Amniotic epithelial cell (primary cell): ENCODE measurements around the gene KLRK1.
"Not testable (repeated sequence)": the region's sequence is repeated elsewhere in the genome, so short reads cannot be mapped to it uniquely, and the experiment has no call there.

Experiments
- DNase-seq: peaks from one replicate; pipeline ENCODE4 v3.0.0-alpha.2; 2010; ENCODE audit warnings: low read depth

Gene KLRK1

GRCh38 chr12:10389904-10390303 is at the start of gene KLRK1:
KLRK1 (minus strand) TSS chr12:10390041; CDS start chr12:10388810, 1,231 bp downstream.
- no peak for DNase-seq

- not testable (repeated sequence) for DNase-seq
Observed at GRCh38 chr12:10437601-10438000, 47.8 kb upstream of the KLRK1 start.

DNA sequence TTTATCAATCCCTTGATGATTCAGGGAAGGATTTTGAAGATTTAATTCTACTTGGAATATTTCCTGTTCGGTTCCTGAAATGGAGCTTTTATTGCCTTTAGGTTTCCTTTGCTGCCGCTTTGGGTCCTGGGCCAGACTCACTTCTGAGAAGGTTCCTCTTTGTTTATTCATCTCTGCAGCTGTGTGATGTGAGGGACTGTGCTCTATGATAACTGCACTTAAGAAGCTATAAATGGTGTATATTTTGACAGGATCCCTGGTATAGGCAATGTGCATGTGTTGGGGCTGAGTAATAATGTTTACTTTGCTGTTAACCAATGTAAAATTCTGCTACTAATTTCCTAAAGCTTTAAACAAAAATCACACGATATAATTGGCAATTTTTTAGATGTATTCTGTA is 46.0 kb upstream of the KLRK1 start, which contains the start of gene KLRC2:
KLRC2 (minus strand) TSS at position 195 of the 400 bp plus-strand sequence; CDS start at position 171, 24 bp downstream.
- not testable (repeated sequence) for DNase-seq

- not testable (repeated sequence) for DNase-seq
Observed at GRCh38 chr12:10430623-10431022, 40.8 kb upstream of the KLRK1 start.

DNA sequence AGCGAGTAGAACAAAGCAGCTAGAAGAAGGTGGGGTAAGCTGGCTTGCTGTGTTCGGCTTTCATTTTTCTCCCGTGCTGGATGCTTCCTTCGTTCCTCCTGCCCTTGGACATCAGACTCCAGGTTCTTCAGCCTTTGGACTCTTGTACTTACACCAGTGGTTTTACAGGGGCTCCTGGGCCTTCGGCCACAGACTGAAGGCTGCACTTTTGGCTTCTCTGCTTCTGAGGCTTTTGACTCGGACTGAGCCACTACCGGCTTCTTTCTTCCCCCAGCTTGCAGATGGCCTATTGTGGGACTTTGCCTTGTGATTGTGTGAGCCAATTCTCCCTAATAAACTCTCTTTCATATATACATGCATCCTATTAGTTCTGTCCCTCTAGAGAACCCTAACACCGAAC is 36.1 kb upstream of the KLRK1 start:
- not testable (repeated sequence) for DNase-seq

GRCh38 chr12:10424260-10424899 is 34.5 kb upstream of the KLRK1 start:
- DNase-seq = peak; percentile 2

DNA sequence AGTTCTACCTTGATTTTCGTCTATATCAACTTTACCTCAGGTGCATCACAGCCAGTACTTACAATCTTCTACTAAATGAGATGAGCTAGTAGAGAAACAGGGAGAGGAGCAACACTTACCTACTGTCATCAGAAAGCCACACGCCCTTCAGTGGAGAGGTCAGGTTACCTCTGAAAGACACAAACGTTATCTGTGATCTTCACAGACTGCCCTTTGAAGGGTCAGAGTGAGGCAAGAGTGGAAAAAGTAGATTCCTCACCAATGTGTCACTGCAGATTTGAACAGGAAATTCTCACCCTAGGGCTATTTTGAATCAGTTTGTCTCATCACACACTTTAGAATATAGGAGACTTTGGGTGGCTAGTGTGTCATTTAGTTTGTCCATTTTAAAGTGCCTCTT is 32.3 kb upstream of the KLRK1 start:
- DNase-seq = not testable (repeated sequence)

GRCh38 chr12:10420334-10420733 is 30.5 kb upstream of the KLRK1 start, which contains the start of gene KLRC3:
KLRC3 (minus strand) TSS chr12:10420595; CDS start chr12:10420550, 45 bp downstream.
- not testable (repeated sequence) for DNase-seq

DNA sequence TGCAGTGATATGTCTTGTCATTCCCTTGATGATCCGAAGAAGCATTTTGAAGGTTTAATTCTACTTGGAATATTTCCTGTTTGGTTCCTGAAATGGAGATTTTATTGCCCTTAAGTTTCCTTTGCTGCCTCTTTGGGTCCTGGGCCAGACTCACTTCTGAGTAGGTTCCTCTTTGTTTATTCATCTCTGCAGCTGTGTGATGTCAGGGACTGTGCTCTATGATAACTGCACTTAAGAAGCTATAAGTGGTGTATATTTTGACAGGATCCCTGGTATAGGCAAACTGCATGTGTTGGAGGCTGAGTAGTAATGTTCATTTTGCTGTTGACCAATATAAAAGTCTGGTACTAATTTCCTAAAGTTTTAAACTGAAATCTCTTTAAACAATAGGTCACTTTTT is 19.6 kb upstream of the KLRK1 start, which contains the start of gene KLRC4:
KLRC4 (minus strand) TSS at position 366 of the 400 bp plus-strand sequence; CDS start at position 184, 182 bp downstream.
- peak; percentile 8 for DNase-seq

DNA sequence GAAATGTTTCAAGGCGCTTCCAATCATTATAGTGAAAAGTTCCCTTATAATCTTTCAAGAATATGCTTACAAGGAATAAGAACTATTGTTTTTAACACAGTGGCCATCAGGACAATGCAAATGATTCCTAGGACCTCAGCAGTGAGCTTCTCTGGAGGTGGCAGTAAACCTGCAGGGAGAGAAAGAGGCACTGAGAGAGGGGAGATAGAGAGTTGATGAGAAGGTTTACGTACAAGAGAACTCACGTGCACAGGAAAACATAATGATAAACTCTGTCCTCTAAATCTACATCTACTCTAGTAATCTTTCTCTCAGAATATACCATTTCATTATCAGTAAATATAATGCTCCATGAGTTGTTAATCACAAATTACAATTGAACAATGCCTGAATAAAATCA is 19.0 kb upstream of the KLRK1 start:
- DNase-seq = no peak

DNA sequence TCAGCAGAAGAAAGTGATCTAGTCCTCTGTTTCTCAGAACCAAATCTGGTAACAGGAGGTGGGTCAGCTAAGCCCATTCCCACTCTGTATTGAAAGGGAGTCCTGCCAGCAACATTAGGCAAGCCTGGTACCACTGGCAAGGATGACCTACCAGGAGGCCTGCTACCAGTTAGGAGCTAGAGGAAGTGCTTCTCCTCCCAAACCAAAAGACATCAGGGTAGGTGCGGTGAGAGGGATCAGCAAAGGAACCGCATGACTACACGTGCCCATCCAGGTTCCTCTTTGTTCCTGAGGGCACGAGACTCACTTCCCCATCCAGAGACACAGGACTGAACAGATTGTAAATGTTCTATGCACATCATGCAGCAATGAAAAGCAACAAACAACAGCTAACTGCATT is 16.9 kb upstream of the KLRK1 start:
- no peak for DNase-seq

- no peak for DNase-seq
Observed at GRCh38 chr12:10405294-10405693, 15.5 kb upstream of the KLRK1 start.

GRCh38 chr12:10404798-10405197 is 15.0 kb upstream of the KLRK1 start:
- no peak for DNase-seq

DNA sequence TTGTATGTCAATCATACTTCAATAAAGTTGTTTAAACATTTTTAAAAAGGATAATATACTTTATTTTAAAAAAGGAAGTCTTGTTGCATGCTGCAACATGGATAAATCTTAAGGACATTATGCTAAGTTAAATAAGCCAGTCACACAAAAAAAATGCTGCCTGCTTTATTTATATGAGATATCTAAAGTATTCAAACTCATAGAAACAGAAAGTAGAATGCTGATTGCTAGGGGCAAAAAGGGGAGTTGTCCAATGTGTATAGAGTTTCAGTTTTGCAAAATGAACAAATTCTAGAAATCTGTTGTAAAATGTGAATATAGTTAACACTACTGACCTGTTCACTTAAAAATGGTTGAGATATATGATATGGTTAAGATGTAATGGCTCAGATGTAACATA is 11.0 kb upstream of the KLRK1 start:
- DNase-seq = no peak

- no peak for DNase-seq
Observed at GRCh38 chr12:10398168-10398567, 8.3 kb upstream of the KLRK1 start.

GRCh38 chr12:10397296-10397695 is 7.5 kb upstream of the KLRK1 start:
- DNase-seq = no peak

DNA sequence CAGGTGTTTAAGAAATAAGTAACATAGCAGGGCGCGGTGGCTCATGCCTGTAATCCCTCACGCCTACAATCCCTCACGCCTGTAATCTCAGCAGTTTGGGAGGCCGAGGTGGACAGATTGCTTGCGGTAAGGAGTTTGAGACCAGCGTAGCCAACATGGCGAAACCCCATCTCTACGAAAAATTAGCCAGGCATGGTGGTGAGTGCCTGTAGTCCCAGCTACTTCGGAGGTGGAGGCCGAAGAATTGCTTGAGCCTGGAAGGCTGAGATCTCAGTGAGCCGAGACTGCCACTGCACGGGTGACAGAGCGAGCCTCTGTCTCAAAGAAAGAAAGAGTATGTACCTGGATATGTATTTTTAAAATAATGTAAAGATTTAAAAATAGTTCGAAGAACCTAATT is 6.3 kb upstream of the KLRK1 start:
- not testable (repeated sequence) for DNase-seq

GRCh38 chr12:10395390-10395998 is 5.7 kb upstream of the KLRK1 start:
- DNase-seq = peak; percentile 73

DNA sequence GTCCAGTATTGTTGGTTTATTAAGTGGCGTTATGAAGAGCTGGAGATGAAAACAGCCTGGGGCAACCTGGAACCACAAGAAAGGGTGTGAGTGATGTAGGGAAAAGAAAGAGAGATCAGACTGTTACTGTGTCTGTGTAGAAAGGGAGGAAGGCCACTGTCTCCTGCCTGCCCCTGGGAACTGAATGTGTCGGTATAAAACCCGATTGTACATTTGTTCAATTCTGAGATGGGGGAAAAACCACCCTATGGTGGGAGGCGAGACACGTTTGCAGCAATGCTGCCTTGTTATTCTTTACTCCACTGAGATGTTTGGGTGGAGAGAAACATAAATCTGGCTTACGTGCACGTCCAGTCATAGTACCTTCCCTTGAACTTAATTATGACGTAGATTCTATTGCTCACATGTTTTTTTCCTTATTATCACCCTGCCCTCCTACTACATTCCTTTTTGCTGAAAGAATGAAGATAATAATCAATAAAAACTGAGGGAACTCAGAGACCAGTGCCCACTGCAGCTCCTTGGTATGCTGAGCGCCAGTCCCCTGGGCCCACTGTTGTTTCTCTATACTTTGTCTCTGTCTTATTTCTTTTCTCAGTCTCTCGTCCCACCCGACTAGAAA is 4.8 kb upstream of the KLRK1 start:
- DNase-seq = not testable (repeated sequence)

- DNase-seq = no peak
Observed at GRCh38 chr12:10393291-10393690, 3.5 kb upstream of the KLRK1 start.

- DNase-seq = peak; percentile 95
Observed at GRCh38 chr12:10392394-10392930, 2.6 kb upstream of the KLRK1 start.

GRCh38 chr12:10390991-10391390 is 1.1 kb upstream of the KLRK1 start:
- not testable (repeated sequence) for DNase-seq
